NOMO-1 (cell line): ENCODE data around the gene GOLGA1.
"Not testable (repeated sequence)": the region's sequence is repeated elsewhere in the genome, so short reads cannot be mapped to it uniquely, and the experiment has no call there.

Experiments used
- DNase-seq, 2 experiments: peaks; one replicate each; lab custom pipeline; 2025; ENCODE audit not compliant: unreplicated experiment in 2 of 2; lab: John Stamatoyannopoulos, UW

GOLGA1 gene

GRCh38 chr9:124941679-124942561 lies 1.0 kb upstream of the GOLGA1 start:
- peak in 1 of 2 experiments; percentile 56 for DNase-seq

- DNase-seq = peak in 1 of 2 experiments; percentile 27
These were observed 376 bp downstream of the GOLGA1 start for GRCh38 chr9:124940521-124940893.

GRCh38 chr9:124939944-124940343 lies 939 bp downstream of the GOLGA1 start:
- DNase-seq = no peak

- DNase-seq = peak; percentile 52 to 90
These were observed 6.6 kb downstream of the GOLGA1 start for GRCh38 chr9:124934290-124934689.

- peak; percentile 43 to 59 for DNase-seq
These were observed 8.6 kb downstream of the GOLGA1 start for GRCh38 chr9:124932333-124932732.

- DNase-seq = no peak
These were observed 11.4 kb downstream of the GOLGA1 start for GRCh38 chr9:124929464-124929863.

- no peak for DNase-seq
These were observed 12.8 kb downstream of the GOLGA1 start for GRCh38 chr9:124928116-124928515.

- DNase-seq = not testable (repeated sequence)
These were observed 20.5 kb downstream of the GOLGA1 start for GRCh38 chr9:124920394-124920793.

GRCh38 chr9:124914753-124915405 lies 26.0 kb downstream of the GOLGA1 start:
- no peak for DNase-seq

GRCh38 chr9:124913378-124913777 lies 27.5 kb downstream of the GOLGA1 start:
- no peak for DNase-seq

GRCh38 chr9:124911766-124912165 lies 29.1 kb downstream of the GOLGA1 start:
- DNase-seq = no peak

- no peak for DNase-seq
These were observed 32.8 kb downstream of the GOLGA1 start for GRCh38 chr9:124908098-124908497.

GRCh38 chr9:124906966-124907365 lies 33.9 kb downstream of the GOLGA1 start:
- no peak for DNase-seq

- no peak for DNase-seq
These were observed 41.0 kb downstream of the GOLGA1 start for GRCh38 chr9:124899845-124900244.

- DNase-seq = no peak
These were observed 43.1 kb downstream of the GOLGA1 start for GRCh38 chr9:124897570-124898460.

- peak in 1 of 2 experiments; percentile 21 for DNase-seq
These were observed 46.1 kb downstream of the GOLGA1 start for GRCh38 chr9:124894741-124895170.

GRCh38 chr9:124894035-124894740 lies 46.7 kb downstream of the GOLGA1 start:
- DNase-seq = no peak

- no peak for DNase-seq
These were observed 50.7 kb downstream of the GOLGA1 start for GRCh38 chr9:124890179-124890578.

GRCh38 chr9:124889006-124889405 lies 51.9 kb downstream of the GOLGA1 start:
- no peak for DNase-seq

- DNase-seq = no peak
These were observed 53.1 kb downstream of the GOLGA1 start for GRCh38 chr9:124887832-124888231.
